ENCODE results near the gene SPINK8.
"Not testable (repeated sequence)": the region's sequence is repeated elsewhere in the genome, so short reads cannot be mapped to it uniquely, and the experiment has no call there.

The SPINK8 gene

GRCh38 chr3:48331706-48332435 is 1.6 kb downstream of the SPINK8 start:
- DNase-seq (ENCODE audit: low spot score): not testable (repeated sequence)

GRCh38 chr3:48320996-48321395 is 12.5 kb downstream of the SPINK8 start:
- FAIRE-seq (no peak), DNase-seq (ENCODE audit: low spot score) (no peak)

More at GRCh38 chr3:48331706-48332435, 1.6 kb downstream of the SPINK8 start:
- FAIRE-seq: not testable (repeated sequence)

GRCh38 chr3:48318713-48319468 is 14.6 kb downstream of the SPINK8 start:
- DNase-seq (ENCODE audit: low spot score): no peak
- FAIRE-seq: no peak

- no peak for FAIRE-seq
- no peak for DNase-seq (ENCODE audit: low spot score)
Observed at GRCh38 chr3:48314542-48314941, 18.9 kb downstream of the SPINK8 start.

- DNase-seq (ENCODE audit: low spot score): no peak
- no peak for FAIRE-seq
Observed at GRCh38 chr3:48306860-48307530, 26.5 kb downstream of the SPINK8 start.

GRCh38 chr3:48306290-48306689 is 27.2 kb downstream of the SPINK8 start:
- FAIRE-seq (no peak), DNase-seq (ENCODE audit: low spot score) (no peak)

- DNase-seq (ENCODE audit: low spot score) (no peak), FAIRE-seq (no peak)
Observed at GRCh38 chr3:48305396-48305795, 28.1 kb downstream of the SPINK8 start.

GRCh38 chr3:48303021-48303420 is 30.4 kb downstream of the SPINK8 start:
- DNase-seq (ENCODE audit: low spot score): no peak
- no peak for FAIRE-seq

- FAIRE-seq (no peak), DNase-seq (ENCODE audit: low spot score) (peak; percentile 4)
Observed at GRCh38 chr3:48301800-48302166, 31.7 kb downstream of the SPINK8 start.

- DNase-seq (ENCODE audit: low spot score) (peak; percentile 69), FAIRE-seq (no peak)
Observed at GRCh38 chr3:48301020-48301799, 32.3 kb downstream of the SPINK8 start, which contains the start of gene NME6. TSS of gene NME6 (minus strand) at chr3:48301367.

GRCh38 chr3:48299746-48300712 is 33.4 kb downstream of the SPINK8 start:
- FAIRE-seq: no peak
- DNase-seq (ENCODE audit: low spot score): no peak

GRCh38 chr3:48297111-48297810 is 36.2 kb downstream of the SPINK8 start:
- no peak for FAIRE-seq
- no peak for DNase-seq (ENCODE audit: low spot score)

GRCh38 chr3:48296699-48297098 is 36.8 kb downstream of the SPINK8 start:
- FAIRE-seq (no peak), DNase-seq (ENCODE audit: low spot score) (no peak)

GRCh38 chr3:48294611-48295263 is 38.7 kb downstream of the SPINK8 start:
- no peak for FAIRE-seq
- no peak for DNase-seq (ENCODE audit: low spot score)

- no peak for DNase-seq (ENCODE audit: low spot score)
- no peak for FAIRE-seq
Observed at GRCh38 chr3:48289659-48290058, 43.8 kb downstream of the SPINK8 start.

GRCh38 chr3:48287034-48287433 is 46.4 kb downstream of the SPINK8 start:
- DNase-seq (ENCODE audit: low spot score) (no peak), FAIRE-seq (no peak)

- FAIRE-seq: no peak
- no peak for DNase-seq (ENCODE audit: low spot score)
Observed at GRCh38 chr3:48286308-48286707, 47.2 kb downstream of the SPINK8 start.

GRCh38 chr3:48285675-48286074 is 47.8 kb downstream of the SPINK8 start:
- no peak for FAIRE-seq
- no peak for DNase-seq (ENCODE audit: low spot score)

GRCh38 chr3:48285132-48285531 is 48.3 kb downstream of the SPINK8 start:
- DNase-seq (ENCODE audit: low spot score) (no peak), FAIRE-seq (no peak)
